ENCODE measurements around the gene TIMP2.

The TIMP2 gene

DNA sequence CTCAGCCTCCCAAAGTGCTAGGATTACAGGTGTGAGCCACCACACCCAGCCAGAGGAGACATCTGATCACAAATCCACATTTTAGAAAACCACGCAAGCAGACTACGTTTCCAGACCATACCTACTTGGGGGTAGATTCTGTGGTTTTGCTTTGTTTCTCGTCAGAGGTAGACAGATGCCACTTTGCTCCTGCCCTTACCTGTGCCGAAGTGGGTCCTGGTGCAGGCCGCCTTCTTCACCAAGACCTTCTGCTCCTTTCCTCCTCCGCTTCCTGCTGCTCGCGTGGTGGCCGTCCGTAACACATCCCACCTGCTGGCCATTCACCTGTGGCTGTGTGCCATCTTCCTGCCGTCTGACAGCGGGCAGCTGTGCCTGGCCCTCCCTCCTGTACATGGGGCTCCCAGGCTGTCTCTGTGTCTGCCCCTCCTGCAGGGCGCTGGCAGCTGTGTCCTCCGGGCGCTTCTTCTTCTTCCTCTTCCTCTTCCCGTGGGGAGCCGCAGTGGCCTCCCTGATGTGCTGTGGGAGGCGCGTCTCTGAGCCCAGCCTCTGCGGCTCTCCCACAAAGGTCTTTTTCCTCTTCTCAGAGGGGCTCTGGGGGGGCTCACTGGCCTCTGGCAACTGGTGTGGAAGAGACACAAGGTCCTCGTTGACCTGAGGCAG, 121.9 kb downstream of the TIMP2 start:
- TF ChIP-seq POLR2A (IDR thresholded peaks at IDR 0.05; ENCODE audit: low read depth, low read length) = no peak
- no peak for TF ChIP-seq POLR2AphosphoS5 (IDR thresholded peaks at IDR 0.05; ENCODE audit: low read depth, low read length)
- TF ChIP-seq TAF1 (IDR thresholded peaks at IDR 0.05; ENCODE audit: borderline replicate concordance, low read depth, low read length) = no peak
- DNase-seq (ENCODE audit: insufficient read length) (no peak), FAIRE-seq (no peak)
